Endothelial cell (in vitro differentiated cells): Measurements from ENCODE around the gene ADH1C. TPM values are rescaled to one million over a fixed set of nuclear protein-coding genes. Genes with fewer than 3 reads are reported as not detected.
"Not testable (repeated sequence)": the region's sequence is repeated elsewhere in the genome, so short reads cannot be mapped to it uniquely, and the experiment has no call there.

Source experiments
- DNase-seq: peaks from one replicate; pipeline ENCODE4 v3.0.0; 2021; ENCODE audit warnings: low spot score
- H3K27ac Mint-ChIP-seq: one replicate; pipeline ENCODE4 v1.8.0; 2021; ENCODE audit warnings: mixed read lengths, inconsistent platforms; ENCODE audit not compliant: unreplicated experiment
- H3K27me3 Mint-ChIP-seq: one replicate; pipeline ENCODE4 v1.8.0; 2021; ENCODE audit warnings: mild to moderate bottlenecking, moderate library complexity, mixed read lengths, inconsistent platforms; ENCODE audit not compliant: unreplicated experiment
- H3K36me3 Mint-ChIP-seq: one replicate; pipeline ENCODE4 v1.8.0; 2021; ENCODE audit warnings: mild to moderate bottlenecking, low read depth, mixed read lengths, inconsistent platforms; ENCODE audit not compliant: unreplicated experiment
- H3K4me1 Mint-ChIP-seq: one replicate; pipeline ENCODE4 v1.8.0; 2021; ENCODE audit warnings: mild to moderate bottlenecking, mixed read lengths, inconsistent platforms; ENCODE audit not compliant: unreplicated experiment
- H3K4me3 Mint-ChIP-seq: one replicate; pipeline ENCODE4 v1.8.0; 2021; ENCODE audit warnings: mild to moderate bottlenecking, mixed read lengths, inconsistent platforms; ENCODE audit not compliant: unreplicated experiment
- H3K9me3 Mint-ChIP-seq: one replicate; pipeline ENCODE4 v1.8.0; 2021; ENCODE audit warnings: mixed read lengths, inconsistent platforms; ENCODE audit not compliant: unreplicated experiment
- CTCF ChIP-seq: fragments of 200-600 bp; sonication (generic); IDR thresholded peaks from one replicate; pipeline ENCODE4 v1.5.0; 2021; ENCODE audit warnings: antibody characterized with exemption; ENCODE audit not compliant: unreplicated experiment
- total RNA-seq: library from RNA; stranded (reverse); fragmentation: NEBNext Ultra II Directional; extraction: Animal tissue kit (Norgen Biotek cat#: 25700); gene quantifications from one replicate; pipeline ENCODE4 v1.2.1, GENCODE V29; 2021; ENCODE audit not compliant: unreplicated experiment

The ADH1C gene
- total RNA-seq, 1 donor from 2014 or later, result not detected

GRCh38 chr4:99321241-99322191 lies 31.0 kb downstream of the ADH1C start, which contains the start of gene ADH1B:
Gene ADH1B (minus strand): TSS chr4:99321401. CDS start chr4:99321331, 70 bp downstream.
- H3K36me3 Mint-ChIP-seq, result no peaks in the 10 kb centered on the region
- H3K9me3 Mint-ChIP-seq, result no peaks in the 10 kb centered on the region
- no peaks in the 10 kb centered on the region for H3K27me3 Mint-ChIP-seq
- H3K4me3 Mint-ChIP-seq, result no peak within 1 kb of the TSS
- TF ChIP-seq CTCF, result no peak
- DNase-seq, result no peak
- H3K4me1 Mint-ChIP-seq, result peaks cover 13% of the 10 kb centered on the region
- H3K27ac Mint-ChIP-seq, result no peak within 1 kb of the TSS

- H3K27ac Mint-ChIP-seq, H3K36me3 Mint-ChIP-seq, H3K9me3 Mint-ChIP-seq, DNase-seq, H3K27me3 Mint-ChIP-seq, H3K4me3 Mint-ChIP-seq: not testable (repeated sequence)
- H3K4me1 Mint-ChIP-seq, result peaks cover 13% of the 10 kb centered on the region
Observed at GRCh38 chr4:99317811-99318210, 34.7 kb downstream of the ADH1C start.

GRCh38 chr4:99317354-99317753 lies 35.2 kb downstream of the ADH1C start:
- Mint-ChIP-seq H3K4me3 (no peak overlapping the region), H3K27ac (no peak overlapping the region), H3K9me3 (no peaks in the 10 kb centered on the region), H3K36me3 (no peaks in the 10 kb centered on the region), H3K4me1 (peaks cover 13% of the 10 kb centered on the region), H3K27me3 (no peaks in the 10 kb centered on the region)
- no peak for TF ChIP-seq CTCF
- no peak for DNase-seq

GRCh38 chr4:99315839-99316238 lies 36.7 kb downstream of the ADH1C start:
- peaks cover 3% of the 10 kb centered on the region for H3K4me1 Mint-ChIP-seq
- H3K36me3 Mint-ChIP-seq, result no peaks in the 10 kb centered on the region
- H3K27me3 Mint-ChIP-seq, result no peaks in the 10 kb centered on the region
- no peak overlapping the region for H3K27ac Mint-ChIP-seq
- H3K4me3 Mint-ChIP-seq, result no peak overlapping the region
- DNase-seq, result no peak
- H3K9me3 Mint-ChIP-seq, result no peaks in the 10 kb centered on the region
- TF ChIP-seq CTCF, result no peak

- Mint-ChIP-seq H3K36me3 (no peaks in the 10 kb centered on the region), H3K4me3 (no peak overlapping the region), H3K9me3 (no peaks in the 10 kb centered on the region), H3K27ac (no peak overlapping the region), H3K4me1 (peaks cover 3% of the 10 kb centered on the region), H3K27me3 (no peaks in the 10 kb centered on the region)
- no peak for TF ChIP-seq CTCF
- DNase-seq, result no peak
Observed at GRCh38 chr4:99314211-99314610, 38.3 kb downstream of the ADH1C start.
